GM21717 (cell line): Measurements from ENCODE around the gene TGFBRAP1.

Experiments used
- ATAC-seq: cut with Tn5 transposase; IDR thresholded peaks from one replicate; pipeline ENCODE4 v1.9.1; 2021; ENCODE audit warnings: mild to moderate bottlenecking, moderate library complexity; ENCODE audit not compliant: unreplicated experiment

Gene TGFBRAP1

DNA sequence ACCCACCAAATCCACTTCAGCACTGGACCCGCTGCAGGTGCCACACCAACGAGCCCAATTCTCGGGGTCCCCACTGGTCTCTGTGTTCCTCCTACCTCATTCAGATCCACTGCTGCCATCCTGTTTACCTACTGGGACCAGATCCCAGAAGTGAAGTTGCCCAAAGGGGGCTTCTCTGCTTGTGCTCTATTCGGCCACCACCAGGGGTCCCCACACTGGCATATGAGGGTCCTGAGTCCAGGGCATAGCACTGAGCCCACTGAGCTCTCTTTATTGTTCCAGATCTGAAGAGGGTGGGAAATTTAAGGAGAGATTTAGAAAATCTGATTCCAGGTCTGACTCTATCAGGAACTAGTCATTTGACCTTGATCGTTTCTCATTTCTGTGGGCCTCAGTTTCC is 85.6 kb downstream of the TGFBRAP1 start:
- no peak for ATAC-seq

DNA sequence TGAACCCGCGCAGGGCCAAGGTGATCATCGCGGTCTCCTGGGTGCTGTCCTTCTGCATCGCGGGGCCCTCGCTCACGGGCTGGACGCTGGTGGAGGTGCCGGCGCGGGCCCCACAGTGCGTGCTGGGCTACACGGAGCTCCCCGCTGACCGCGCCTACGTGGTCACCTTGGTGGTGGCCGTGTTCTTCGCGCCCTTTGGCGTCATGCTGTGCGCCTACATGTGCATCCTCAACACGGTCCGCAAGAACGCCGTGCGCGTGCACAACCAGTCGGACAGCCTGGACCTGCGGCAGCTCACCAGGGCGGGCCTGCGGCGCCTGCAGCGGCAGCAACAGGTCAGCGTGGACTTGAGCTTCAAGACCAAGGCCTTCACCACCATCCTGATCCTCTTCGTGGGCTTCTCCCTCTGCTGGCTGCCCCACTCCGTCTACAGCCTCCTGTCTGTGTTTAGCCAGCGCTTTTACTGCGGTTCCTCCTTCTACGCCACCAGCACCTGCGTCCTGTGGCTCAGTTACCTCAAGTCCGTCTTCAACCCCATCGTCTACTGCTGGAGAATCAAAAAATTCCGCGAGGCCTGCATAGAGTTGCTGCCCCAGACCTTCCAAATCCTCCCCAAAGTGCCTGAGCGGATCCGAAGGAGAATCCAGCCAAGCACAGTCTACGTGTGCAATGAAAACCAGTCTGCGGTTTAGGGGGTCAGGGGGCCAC is 87.1 kb downstream of the TGFBRAP1 start:
- no peak for ATAC-seq

DNA sequence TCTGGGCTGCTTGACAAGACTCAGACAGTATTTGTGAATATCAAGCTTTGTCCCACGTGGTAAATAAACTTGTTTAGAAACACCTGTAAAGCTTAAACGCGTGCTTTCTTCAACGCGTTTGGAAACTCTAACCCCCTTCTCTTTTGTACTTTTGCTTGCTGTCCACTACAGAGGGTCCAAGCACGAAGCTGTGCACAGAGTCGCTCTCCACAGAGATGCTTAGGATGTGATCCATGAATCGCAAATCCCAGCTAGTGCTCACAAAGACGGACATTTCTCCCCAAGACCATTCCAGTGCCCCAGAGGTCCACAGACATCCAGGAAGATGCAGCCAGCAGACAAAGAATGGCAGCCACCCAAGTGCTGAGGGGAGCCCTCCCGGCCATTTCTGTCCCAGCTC is 88.1 kb downstream of the TGFBRAP1 start, which contains the start of gene GPR45:
GPR45 (plus strand) TSS at position 301 of the 400 bp plus-strand sequence. CDS start 116 bp downstream, outside the sequence.
- ATAC-seq: no peak

DNA sequence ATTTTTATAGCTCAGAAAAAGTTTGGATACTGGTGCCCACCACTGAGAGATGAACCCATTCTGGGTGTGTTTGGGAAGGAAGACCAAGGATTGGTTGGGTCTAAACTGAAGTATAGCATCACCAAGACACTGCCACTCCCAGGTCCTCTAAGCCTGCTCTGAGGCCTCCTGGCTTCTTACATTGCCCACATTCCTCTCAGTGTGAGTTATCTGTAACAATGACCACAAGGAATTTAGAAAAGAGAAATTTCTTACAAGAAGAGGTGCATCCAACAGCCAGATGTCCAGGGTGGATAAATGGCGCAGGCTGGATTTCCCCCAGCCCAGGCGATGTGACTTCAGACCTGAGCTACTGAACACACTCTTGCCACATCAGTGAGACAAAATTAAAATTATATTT is 89.6 kb downstream of the TGFBRAP1 start:
- ATAC-seq: no peak

DNA sequence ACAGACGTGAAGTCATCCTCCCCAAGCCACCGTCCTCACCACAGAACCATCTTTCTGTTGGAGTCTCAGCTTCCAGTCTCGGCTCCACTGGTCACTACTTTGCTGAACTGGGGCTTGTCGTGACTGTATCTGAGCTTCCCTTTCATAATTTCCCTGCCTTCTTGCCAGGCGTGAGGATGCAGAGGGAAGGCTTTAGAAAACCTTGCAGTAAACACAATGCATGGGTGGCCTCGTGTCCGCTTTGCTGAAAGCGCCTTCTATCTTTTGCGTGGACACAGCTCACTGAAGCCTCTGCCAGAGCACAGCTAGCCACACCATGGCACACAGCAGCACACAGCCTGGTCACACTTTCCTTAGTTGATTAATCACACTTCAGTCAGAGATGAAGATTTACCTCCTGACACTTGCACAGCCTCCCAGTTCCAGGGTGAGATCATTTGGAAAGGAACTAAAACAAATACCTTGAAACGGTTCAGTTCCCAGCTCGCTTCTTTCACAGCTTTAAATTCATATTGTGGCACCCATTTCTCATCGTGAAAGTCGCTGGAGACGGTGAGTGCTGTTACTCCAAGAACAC is 90.8 kb downstream of the TGFBRAP1 start:
- ATAC-seq: no peak

DNA sequence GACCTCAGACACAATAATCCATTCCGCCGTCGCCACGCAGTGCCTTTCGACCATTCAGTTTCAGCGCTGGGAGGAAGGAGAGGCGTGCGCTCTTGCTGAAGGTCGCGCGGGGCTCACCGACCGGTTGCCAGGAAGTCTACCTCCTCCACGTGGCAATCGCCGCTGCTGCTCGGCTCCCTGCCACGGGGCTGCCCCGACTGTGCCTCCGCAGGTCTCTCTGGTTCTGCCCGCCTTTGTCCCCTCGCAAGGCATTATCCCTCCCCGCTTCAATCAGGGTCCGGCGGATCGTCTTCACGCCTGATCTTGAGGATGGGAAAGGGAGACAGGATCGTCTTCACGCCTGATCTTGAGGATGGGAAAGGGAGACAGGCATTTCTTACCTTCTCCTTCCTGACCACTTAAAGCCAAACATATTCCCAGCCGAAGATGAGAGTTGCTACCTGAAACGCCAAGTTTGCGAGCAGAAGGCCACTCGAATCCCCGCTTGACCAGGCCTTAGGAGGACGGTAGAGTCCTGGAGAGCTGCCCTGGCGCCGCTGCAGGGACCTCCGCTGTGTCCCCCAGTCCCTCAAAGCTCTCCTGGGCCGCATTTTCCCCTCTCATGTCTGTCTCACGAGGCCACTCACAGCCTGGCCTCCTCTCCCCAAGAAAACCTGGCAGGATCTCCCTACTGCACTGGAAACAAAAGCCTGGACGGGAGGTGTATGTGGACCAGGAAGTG is 92.3 kb downstream of the TGFBRAP1 start:
- ATAC-seq: no peak

DNA sequence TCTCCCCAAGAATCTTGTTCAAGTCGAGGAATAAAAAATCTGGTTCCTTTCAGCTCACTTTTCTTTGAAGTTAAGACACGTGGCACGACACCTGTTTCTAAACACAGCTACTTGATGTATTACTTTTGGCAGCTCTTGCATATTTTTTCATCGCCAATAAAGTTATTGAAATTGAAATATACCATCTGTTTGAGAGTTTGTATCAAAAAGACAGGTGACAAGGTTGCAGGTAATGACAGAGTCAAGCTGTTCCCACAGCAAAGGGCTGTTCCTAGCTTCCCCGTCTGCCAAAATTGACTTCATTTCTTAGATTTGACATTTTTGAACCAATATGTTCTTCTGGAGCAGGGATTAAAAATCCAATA is 93.5 kb downstream of the TGFBRAP1 start:
- ATAC-seq: no peak

DNA sequence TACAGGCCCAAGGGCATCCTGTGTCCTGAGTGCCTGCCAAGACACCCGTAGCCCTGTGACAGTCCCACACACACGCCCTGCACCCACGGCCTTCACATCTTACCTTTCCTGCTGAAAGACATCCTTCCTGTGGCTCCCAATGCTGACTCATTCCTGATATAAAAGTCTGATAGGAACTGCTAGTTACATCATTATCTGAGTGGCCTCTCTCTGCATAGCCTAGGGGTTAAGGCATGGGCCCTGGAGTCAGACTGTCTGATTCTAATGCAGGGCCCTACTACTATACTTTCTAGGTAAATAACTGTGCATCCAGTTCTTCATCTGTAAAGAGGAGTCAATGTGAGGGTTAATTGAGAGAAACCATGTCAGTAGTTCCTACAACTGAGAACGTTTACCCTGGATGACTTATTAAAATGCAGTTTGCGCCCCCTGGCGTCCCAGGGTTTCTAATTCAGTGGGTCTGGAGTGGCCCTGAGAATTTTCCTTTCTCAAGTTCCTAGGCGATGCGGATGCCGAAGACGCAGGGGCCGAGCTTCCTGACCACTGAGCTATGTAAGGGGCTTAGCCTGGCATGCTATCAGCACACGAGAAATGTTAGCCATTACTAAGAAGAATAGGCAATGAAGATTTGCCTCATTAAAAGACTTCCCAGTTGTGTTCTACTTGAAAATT is 94.0 kb downstream of the TGFBRAP1 start:
- peak; percentile 66 for ATAC-seq

DNA sequence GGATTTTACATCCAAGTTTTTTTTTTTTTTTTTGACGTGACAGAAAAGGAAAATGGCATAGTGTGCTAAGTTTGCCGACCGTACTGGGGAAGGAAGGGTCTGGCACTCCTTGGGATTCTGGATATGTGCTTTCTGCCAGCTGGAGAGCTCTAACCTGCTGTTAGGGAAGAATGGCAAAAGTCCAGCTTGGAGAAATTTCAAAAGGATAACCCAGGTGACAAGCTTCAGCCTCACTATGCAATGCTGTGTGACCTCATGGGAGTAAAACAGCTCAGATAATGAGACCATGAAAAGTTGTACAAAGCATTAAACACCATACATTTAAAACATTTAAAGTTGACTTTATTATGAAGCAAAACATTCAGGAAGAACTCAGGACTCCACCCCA is 98.3 kb downstream of the TGFBRAP1 start:
- no peak for ATAC-seq

DNA sequence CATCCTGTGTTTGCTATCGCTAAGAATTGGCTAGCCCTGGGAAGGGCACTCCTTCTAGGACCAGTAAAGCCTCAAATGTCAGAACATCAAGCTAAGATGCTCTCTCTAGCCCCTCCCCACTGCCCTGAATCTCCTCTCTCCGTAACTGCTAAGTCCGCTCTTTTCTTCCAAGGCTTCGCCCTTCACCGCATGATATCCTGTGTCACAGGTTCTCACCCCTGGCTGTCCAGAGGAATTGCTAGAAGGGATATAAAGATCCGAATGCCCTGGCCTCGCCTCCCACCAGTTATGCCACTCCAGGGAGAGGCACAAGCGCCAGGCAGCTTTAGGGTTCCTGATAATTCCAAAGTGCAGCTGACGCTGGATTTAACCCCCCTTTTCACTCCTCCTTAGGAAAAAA is 105.1 kb downstream of the TGFBRAP1 start:
- ATAC-seq: no peak

DNA sequence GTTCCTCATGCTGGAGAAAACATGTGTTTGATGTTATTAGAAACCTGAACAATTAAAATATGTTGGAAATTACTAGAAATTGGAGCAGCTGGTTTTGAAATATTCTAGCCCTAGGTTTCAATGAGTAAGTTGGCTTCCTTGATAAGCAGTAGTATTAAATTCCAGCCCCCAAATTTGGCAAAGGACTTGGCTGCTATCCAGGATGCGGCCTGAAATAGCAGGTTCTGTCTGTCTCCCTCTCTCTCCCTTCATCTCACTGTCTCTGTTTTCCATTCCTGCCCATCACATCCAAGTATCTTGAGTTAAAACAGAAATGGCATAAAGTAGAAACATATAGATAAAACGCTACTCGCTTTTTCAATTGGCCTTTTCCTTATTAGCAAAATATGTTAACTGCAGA is 108.9 kb downstream of the TGFBRAP1 start:
- no peak for ATAC-seq

DNA sequence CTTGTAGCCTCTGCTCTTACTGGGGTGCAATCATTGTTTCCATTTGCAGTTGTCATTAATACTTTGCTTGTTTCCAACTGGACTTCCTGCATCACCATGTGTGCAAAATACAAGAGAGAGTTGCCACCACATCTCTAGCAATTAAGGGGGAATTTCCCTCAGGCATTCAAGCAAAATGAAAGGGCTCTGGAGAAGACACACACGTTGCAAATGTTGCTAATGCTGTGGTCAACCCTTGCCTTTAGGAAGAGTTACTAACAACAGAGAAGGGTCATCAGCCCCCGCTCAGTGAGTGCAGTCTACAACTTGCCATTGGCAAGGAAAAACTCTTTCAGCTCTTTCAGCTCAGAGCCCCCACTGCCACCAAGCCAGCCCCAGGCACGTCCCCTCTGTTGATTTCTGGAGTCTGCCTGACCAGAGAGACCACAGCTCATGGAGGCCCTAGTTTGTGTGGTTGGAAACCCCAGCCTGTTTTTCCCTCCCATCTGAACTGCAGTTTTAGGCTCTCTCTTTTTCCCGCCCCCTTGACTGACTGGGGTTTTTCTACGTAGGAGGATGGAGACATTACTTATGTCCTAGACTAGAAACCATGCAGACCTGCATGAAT is 113.8 kb downstream of the TGFBRAP1 start:
- ATAC-seq: peak; percentile 62
